Stomach (tissue), 9 donors: Measurements from ENCODE around the gene SLC35B2. TPM values are rescaled to one million over a fixed set of nuclear protein-coding genes. Genes with fewer than 3 reads are reported as not detected.

Experiments
- DNase-seq, 2 donors: peaks; one replicate each; pipeline versions ENCODE4 v3.0.0 to v3.0.0-alpha.2; 2013 to 2019
- H3K27ac ChIP-seq, 5 donors: fragments of 200-600 bp in 4 of 5; sonication (generic) in 4 of 5; one replicate each; pipeline ENCODE4 v1.5.1; 2013 to 2019; ENCODE audit warnings: mild to moderate bottlenecking in 1 of 5, moderate library complexity in 1 of 5
- H3K27me3 ChIP-seq, 3 donors: fragments of 200-600 bp; sonication (generic); one replicate each; pipeline ENCODE4 v1.5.1; 2017 to 2019; ENCODE audit warnings: mixed run types in 1 of 3
- H3K36me3 ChIP-seq, 4 donors: fragments of 200-600 bp; sonication (generic); 1 replicate in 3 of 4; 2 replicates in 1 of 4; pipeline ENCODE4 v1.5.1; 2016 to 2019
- H3K4me1 ChIP-seq, 4 donors: fragments of 200-600 bp; sonication (generic); one replicate each; pipeline ENCODE4 v1.5.1; 2016 to 2019
- H3K4me3 ChIP-seq, 4 donors: fragments of 200-600 bp; sonication (generic) in 3 of 4; one replicate each; pipeline ENCODE4 v1.5.1; 2016 to 2019; ENCODE audit warnings: mild to moderate bottlenecking in 1 of 4
- H3K9me3 ChIP-seq, 4 donors: fragments of 200-600 bp; sonication (generic); one replicate each; pipeline ENCODE4 v1.5.1; 2016 to 2019
- EP300 ChIP-seq: sonication (generic); formaldehyde crosslinking; IDR thresholded peaks from one replicate; pipeline ENCODE4 v1.6.1; 2017; ENCODE audit warnings: antibody characterized with exemption
- POLR2A ChIP-seq, 4 donors: fragments of 450-650 bp; IDR thresholded peaks; one replicate each; pipeline ENCODE4 v1.6.1; 2016; ENCODE audit warnings: antibody characterized with exemption in 4 of 4, control low read depth in 2 of 4, mild to moderate bottlenecking in 1 of 4, moderate library complexity in 1 of 4
- POLR2AphosphoS5 ChIP-seq, 3 donors: sonication (generic); formaldehyde crosslinking; IDR thresholded peaks; one replicate each; pipeline ENCODE4 v1.6.1; 2016; ENCODE audit warnings: antibody characterized with exemption in 3 of 3
- WGBS, 5 donors: extraction: QIAGEN DNeasy Blood & Tissue Kit in 3 of 5; methylation state at CpG; one replicate each; pipeline versions ENCODE4 v1.1.5 to v1.1.7; 2013 to 2018; 5-methylcytosine and 5-hydroxymethylcytosine counted together
- intact Hi-C: fragments of 100-400 bp; cut with DNase I; formaldehyde crosslinking; loops from one replicate; pipeline ENCODE4 v1.15.1; 2023; ENCODE audit warnings: low total_unique reads
- polyA plus RNA-seq, 3 donors: library from polyadenylated mRNA; stranded (reverse); fragments of 200-250 nt; gene quantifications; one replicate each; pipeline ENCODE4 v1.2.3, GENCODE V29; 2013
- total RNA-seq, 5 donors: library from RNA; depleted of rRNA; stranded (reverse); fragments of >200 nt; gene quantifications; one replicate each; pipeline versions ENCODE4 v1.1.0 to v1.2.3, GENCODE V29; 2014 to 2016
- TF ChIP-seq, protein P1 (sequence below), 7 experiments: fragments of 450-650 bp in 4 of 7; fragments of 200-600 bp in 3 of 7; sonication (generic) in 3 of 7; IDR thresholded peaks; one replicate each; pipeline ENCODE4 v1.5.1; 2016 to 2019; ENCODE audit warnings: antibody characterized with exemption in 7 of 7, control low read depth in 2 of 7, mild to moderate bottlenecking in 1 of 7
- donor health status: healthy with polysubstance abuse.
- donor health status: Bipolar disorder and iron deficiency.
- donor health status: healthy.

Gene SLC35B2
- total and polyA plus RNA-seq, 8 donors = 1.4 to 60.1 (median 16.9) TPM

DNA sequence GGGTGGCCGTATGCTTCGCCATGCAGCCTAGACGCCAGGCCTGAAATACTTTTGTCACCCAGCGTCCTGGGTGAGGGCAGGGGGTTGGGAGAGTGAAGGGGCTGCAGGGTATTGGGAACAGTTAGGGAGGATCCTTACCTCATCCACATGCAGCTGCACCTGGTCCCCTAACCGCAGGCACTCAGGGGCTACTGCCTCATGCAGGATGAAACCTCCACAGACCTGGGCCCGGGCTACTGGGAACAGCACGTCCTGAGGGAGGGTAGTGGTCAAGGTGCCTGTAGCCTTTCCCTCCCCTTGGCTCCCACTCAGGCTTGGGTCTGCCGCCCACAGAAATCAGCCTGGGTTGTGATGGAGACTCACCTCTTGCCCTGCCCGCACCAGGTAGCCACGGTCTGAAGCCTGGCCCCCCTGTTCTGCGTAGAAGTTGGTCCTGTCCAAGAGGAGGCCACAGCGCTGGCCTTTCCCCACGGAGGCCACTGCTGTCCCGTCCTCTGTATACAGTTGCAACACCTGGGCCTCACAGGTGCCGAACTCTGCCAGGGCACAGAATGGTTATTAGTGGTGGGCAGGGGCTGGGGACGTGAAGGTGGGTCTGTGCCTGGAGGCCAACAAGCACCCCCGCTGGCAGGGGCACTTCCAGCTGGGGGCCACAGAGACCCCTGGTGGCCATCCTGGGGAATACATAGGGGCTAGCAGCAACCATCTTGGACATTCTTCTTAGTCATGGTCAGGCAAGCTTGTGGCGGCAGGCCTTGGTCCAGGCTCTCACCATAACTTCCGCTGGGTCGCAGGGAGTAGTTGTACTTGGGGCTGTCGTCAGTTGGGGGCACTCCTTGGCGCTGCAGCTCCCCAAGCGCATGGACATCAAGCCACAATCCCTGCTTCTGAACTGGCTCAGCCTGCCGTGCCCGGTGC, 47.2 kb upstream of the SLC35B2 start:
- Histone ChIP-seq H3K4me1 (no peaks in the 10 kb centered on the region), H3K4me3 (no peak overlapping the region), H3K27me3 (no peaks in the 10 kb centered on the region), H3K9me3 (no peaks in the 10 kb centered on the region), H3K27ac (no peak overlapping the region), H3K36me3 (peaks cover 74 to 98% (median 96%) of the 10 kb centered on the region in 4 donors)
- intact Hi-C loops = no loop called here
- WGBS, 5 donors = 86 to 97% (median 87%) methylated on average over 6 to 25 of the region's 25 CpGs
- peak in 1 of 2 donors; percentile 60 for DNase-seq
- TF ChIP-seq, protein P1, sequence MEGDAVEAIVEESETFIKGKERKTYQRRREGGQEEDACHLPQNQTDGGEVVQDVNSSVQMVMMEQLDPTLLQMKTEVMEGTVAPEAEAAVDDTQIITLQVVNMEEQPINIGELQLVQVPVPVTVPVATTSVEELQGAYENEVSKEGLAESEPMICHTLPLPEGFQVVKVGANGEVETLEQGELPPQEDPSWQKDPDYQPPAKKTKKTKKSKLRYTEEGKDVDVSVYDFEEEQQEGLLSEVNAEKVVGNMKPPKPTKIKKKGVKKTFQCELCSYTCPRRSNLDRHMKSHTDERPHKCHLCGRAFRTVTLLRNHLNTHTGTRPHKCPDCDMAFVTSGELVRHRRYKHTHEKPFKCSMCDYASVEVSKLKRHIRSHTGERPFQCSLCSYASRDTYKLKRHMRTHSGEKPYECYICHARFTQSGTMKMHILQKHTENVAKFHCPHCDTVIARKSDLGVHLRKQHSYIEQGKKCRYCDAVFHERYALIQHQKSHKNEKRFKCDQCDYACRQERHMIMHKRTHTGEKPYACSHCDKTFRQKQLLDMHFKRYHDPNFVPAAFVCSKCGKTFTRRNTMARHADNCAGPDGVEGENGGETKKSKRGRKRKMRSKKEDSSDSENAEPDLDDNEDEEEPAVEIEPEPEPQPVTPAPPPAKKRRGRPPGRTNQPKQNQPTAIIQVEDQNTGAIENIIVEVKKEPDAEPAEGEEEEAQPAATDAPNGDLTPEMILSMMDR (IDR thresholded peaks at IDR 0.05) = peak in 5 of 7 experiments; percentile 32 to 73 (median 54)
- TF ChIP-seq EP300 = no peak

DNA sequence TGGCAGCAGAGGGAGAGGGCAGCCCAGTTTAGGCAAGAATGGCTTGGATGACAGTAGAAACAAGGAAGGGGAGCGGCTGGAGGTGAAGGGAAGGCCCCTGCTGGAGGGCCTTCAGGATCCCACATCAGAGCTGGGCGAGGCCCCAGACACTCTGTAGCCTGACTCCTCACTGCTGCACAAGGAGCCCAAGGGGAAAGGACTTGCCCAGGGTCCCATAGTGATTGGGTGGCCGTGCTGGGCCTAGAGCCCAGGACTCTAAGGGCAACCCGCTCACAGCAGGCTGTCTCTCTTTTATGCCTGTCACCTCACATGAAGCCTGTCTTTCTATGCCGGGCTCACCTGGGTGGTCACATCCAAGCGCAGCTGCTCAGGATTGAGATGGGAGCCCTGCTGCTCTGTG, 46.5 kb upstream of the SLC35B2 start:
- TF ChIP-seq POLR2AphosphoS5 (IDR thresholded peaks at IDR 0.05) = no peak
- TF ChIP-seq, protein P1 (IDR thresholded peaks at IDR 0.05) = no peak
- no peak for TF ChIP-seq POLR2A (IDR thresholded peaks at IDR 0.05)
- TF ChIP-seq EP300 = no peak
- intact Hi-C loops = no loop called here
- H3K27ac ChIP-seq = no peak overlapping the region
- 96 to 100% (median 99%) methylated on average over 4 to 6 of the region's 6 CpGs for WGBS, 5 donors
- no peaks in the 10 kb centered on the region for H3K9me3 ChIP-seq
- no peak for DNase-seq
- peaks cover 67 to 93% (median 89%) of the 10 kb centered on the region in 4 donors for H3K36me3 ChIP-seq
- no peaks in the 10 kb centered on the region for H3K27me3 ChIP-seq
- H3K4me3 ChIP-seq = no peak overlapping the region
- H3K4me1 ChIP-seq = no peaks in the 10 kb centered on the region

DNA sequence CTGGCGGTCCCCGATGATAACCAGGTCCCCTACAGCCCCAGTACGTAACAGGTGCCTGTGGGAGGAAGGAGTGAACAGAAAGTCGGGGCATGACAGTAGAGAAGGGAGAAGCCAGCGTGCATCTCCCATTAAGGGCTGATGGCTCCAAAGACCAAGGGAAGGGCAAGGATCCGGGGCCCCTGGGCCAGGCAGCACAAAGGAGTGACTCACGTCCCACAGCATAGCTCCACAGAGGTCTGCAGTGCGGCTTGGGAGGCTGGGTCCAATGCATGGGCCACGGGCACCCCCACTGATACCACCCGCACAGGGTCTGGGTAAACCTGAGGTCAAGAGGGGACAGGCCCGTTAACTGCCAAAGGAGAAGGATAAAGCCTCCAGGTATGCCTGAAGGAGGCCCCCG, 45.5 kb upstream of the SLC35B2 start:
- no peak overlapping the region for H3K27ac ChIP-seq
- intact Hi-C loops = no loop called here
- peaks cover 0 to 9% (median 3%) of the 10 kb centered on the region in 3 donors for H3K27me3 ChIP-seq
- no peak overlapping the region for H3K4me3 ChIP-seq
- 88 to 96% (median 94%) methylated on average over 10 to 12 of the region's 12 CpGs for WGBS, 5 donors
- no peak for TF ChIP-seq POLR2A (IDR thresholded peaks at IDR 0.05)
- no peak for TF ChIP-seq EP300
- TF ChIP-seq POLR2AphosphoS5 (IDR thresholded peaks at IDR 0.05) = no peak
- TF ChIP-seq, protein P1 (IDR thresholded peaks at IDR 0.05) = no peak
- H3K36me3 ChIP-seq = peaks cover 64 to 83% (median 79%) of the 10 kb centered on the region in 4 donors
- H3K4me1 ChIP-seq = peaks cover 3 to 7% (median 6%) of the 10 kb centered on the region in 4 donors
- H3K9me3 ChIP-seq = no peaks in the 10 kb centered on the region
- DNase-seq = no peak

DNA sequence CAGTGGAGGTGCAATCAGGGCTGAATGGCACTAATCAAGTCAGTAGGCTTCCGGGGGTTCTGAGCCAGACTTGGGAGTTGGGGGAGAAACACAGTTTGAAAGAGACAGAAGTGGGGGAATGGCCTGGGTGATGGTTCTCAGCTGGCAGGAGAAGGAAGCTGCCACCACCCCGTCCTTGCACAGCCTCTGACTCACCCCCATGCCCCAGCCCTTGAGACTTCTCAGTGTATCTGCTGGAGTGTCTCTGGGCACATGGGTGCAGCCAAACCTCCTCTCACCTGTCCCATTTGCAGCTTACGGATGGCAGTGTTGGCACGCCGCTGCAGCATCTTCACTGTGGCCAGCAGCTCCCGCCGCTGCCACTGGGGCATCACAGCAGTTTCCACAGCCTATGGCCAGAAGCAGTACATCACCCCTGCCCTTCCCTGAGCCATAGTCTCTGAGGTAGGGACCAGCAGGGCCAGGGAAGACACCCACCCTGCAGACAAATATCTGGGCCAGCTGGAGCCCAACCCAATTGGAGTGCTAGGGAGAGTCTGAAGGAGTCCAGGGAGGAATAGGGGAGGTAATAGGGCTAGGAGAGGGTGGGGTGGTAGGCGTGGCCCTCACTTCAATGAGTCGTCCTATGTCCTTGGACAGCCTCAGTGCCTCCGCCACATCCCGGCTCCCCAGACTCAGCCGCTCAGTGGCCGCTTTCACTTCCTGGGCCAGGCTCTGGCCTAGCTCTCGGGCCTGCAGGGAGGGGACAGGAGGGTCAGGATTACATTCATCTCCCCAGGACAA, 44.6 kb upstream of the SLC35B2 start:
- Histone ChIP-seq H3K27ac (no peak overlapping the region), H3K4me1 (peaks cover 12 to 16% (median 15%) of the 10 kb centered on the region in 4 donors), H3K9me3 (no peaks in the 10 kb centered on the region), H3K27me3 (peaks cover 0 to 17% (median 12%) of the 10 kb centered on the region in 3 donors), H3K4me3 (no peak overlapping the region), H3K36me3 (peaks cover 57 to 74% (median 71%) of the 10 kb centered on the region in 4 donors)
- intact Hi-C loops = no loop called here
- TF ChIP-seq, protein P1 (IDR thresholded peaks at IDR 0.05) = no peak
- no peak for TF ChIP-seq POLR2AphosphoS5 (IDR thresholded peaks at IDR 0.05)
- no peak for TF ChIP-seq POLR2A (IDR thresholded peaks at IDR 0.05)
- no peak for TF ChIP-seq EP300
- WGBS, 5 donors = 92 to 95% (median 93%) methylated on average over 11 to 14 of the region's 14 CpGs
- DNase-seq = no peak
